HG03066 (cell line): ENCODE results near the gene ATP11A.

Source experiments
- ATAC-seq: cut with Tn5 transposase; IDR thresholded peaks from one replicate; pipeline ENCODE4 v1.9.1; 2021; ENCODE audit warnings: low read depth; ENCODE audit not compliant: unreplicated experiment

The ATP11A gene

GRCh38 chr13:112771877-112772538, 82.2 kb downstream of the ATP11A start:
- ATAC-seq, result no peak

- ATAC-seq, result no peak
Measured at GRCh38 chr13:112772539-112772909, 82.7 kb downstream of the ATP11A start.

GRCh38 chr13:112772929-112773328, 83.1 kb downstream of the ATP11A start:
- no peak for ATAC-seq

- ATAC-seq, result no peak
Measured at GRCh38 chr13:112773601-112774447, 84.0 kb downstream of the ATP11A start.

GRCh38 chr13:112774448-112774792, 84.6 kb downstream of the ATP11A start:
- ATAC-seq, result no peak

GRCh38 chr13:112774829-112775565, 85.2 kb downstream of the ATP11A start:
- no peak for ATAC-seq

- ATAC-seq, result no peak
Measured at GRCh38 chr13:112775791-112776279, 86.0 kb downstream of the ATP11A start.

- no peak for ATAC-seq
Measured at GRCh38 chr13:112776354-112776753, 86.5 kb downstream of the ATP11A start.

- ATAC-seq, result no peak
Measured at GRCh38 chr13:112776971-112777370, 87.1 kb downstream of the ATP11A start.

GRCh38 chr13:112777637-112778406, 88.0 kb downstream of the ATP11A start:
- ATAC-seq, result no peak

- ATAC-seq, result no peak
Measured at GRCh38 chr13:112779856-112780604, 90.2 kb downstream of the ATP11A start.

GRCh38 chr13:112781287-112781686, 91.4 kb downstream of the ATP11A start:
- no peak for ATAC-seq

GRCh38 chr13:112781881-112782361, 92.1 kb downstream of the ATP11A start:
- ATAC-seq, result no peak

- no peak for ATAC-seq
Measured at GRCh38 chr13:112782429-112783010, 92.7 kb downstream of the ATP11A start.

- ATAC-seq, result no peak
Measured at GRCh38 chr13:112783135-112783977, 93.5 kb downstream of the ATP11A start.

- ATAC-seq, result no peak
Measured at GRCh38 chr13:112783978-112784371, 94.1 kb downstream of the ATP11A start.

- no peak for ATAC-seq
Measured at GRCh38 chr13:112784811-112785482, 95.1 kb downstream of the ATP11A start.

- no peak for ATAC-seq
Measured at GRCh38 chr13:112785483-112785856, 95.6 kb downstream of the ATP11A start.
